GM19395 (cell line): ENCODE results near the gene GSTM4.
"Not testable (repeated sequence)": the region's sequence is repeated elsewhere in the genome, so short reads cannot be mapped to it uniquely, and the experiment has no call there.

Experiments used
- ATAC-seq: cut with Tn5 transposase; IDR thresholded peaks from one replicate; pipeline ENCODE4 v1.9.1; 2021; ENCODE audit warnings: mild to moderate bottlenecking, moderate library complexity; ENCODE audit not compliant: unreplicated experiment

The GSTM4 gene

GRCh38 chr1:109660691-109661026 lies 4.8 kb downstream of the GSTM4 start:
- ATAC-seq = not testable (repeated sequence)

DNA sequence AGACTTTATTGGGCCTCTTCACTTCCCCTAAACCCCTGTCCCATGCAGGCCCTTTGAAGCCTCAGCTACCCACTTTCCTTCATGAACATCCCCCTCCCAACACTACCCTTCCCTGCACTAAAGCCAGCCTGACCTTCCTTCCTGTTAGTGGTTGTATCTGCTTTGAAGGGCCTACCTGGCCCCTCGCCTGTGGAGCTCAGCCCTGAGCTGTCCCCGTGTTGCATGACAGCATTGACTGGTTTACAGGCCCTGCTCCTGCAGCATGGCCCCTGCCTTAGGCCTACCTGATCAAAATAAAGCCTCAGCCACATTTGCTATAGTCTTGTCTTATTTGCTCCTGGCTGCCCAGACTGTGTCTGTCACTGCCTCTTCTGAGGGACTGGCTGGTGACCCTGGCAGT lies 5.5 kb downstream of the GSTM4 start:
- ATAC-seq = no peak

DNA sequence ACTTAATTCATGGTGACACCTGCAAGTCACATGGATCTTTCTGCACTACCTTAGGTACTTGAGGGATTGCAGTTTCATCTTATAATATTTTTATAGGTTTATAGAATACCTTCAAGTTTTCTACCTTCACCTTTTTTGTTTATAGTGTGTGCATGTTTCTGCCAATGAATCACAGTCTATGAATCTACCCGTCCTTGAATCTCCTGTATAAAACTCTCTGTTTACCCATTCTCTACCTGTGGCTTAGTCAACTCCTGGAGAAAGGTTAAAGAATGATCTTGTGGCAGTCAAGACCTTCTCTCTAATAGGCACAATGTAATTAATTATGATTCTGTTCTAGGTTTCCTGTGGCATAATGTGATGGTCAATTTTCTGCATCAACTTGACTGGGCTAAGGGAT lies 8.8 kb downstream of the GSTM4 start:
- no peak for ATAC-seq

DNA sequence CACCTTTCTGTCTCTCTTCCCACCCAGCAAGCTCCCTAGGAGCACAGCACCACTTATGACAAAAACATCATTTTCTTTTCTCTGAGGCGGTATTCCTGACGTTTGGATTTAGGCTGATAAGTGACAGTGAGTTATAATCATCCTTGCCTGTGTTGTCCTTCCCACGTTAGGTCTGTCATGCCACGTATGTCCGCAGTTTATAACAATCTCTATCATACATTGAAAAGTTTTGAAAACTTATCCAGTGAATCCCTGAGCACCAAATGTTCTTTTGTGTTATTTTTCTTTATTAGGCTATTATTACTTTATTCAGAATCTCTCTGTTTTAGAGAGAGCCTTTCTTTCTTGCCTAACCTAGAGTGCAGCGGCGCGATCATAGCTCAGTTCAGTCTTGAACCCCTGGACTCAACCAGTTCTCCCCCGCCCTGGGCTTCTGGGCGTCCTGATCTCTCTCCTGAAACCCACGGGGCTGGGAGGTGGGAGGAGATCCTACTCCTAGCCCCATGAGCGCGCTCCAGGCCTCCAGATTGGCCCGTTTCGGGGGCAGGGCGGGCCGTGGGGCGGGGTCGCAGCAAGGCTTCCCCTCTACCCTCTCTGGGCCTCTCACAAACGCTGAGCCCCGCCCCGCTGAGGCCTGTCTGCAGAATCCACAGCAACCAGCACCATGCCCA lies 11.7 kb downstream of the GSTM4 start, which contains the start of gene GSTM2:
TSS of gene GSTM2 (plus strand) at position 606 of the 671 bp plus-strand sequence. CDS start at position 665, 59 bp downstream.
- ATAC-seq = peak; percentile 93

- peak; percentile 34 for ATAC-seq
Observed at GRCh38 chr1:109668123-109668775, 12.3 kb downstream of the GSTM4 start.

GRCh38 chr1:109669246-109669948 lies 13.5 kb downstream of the GSTM4 start:
- no peak for ATAC-seq

DNA sequence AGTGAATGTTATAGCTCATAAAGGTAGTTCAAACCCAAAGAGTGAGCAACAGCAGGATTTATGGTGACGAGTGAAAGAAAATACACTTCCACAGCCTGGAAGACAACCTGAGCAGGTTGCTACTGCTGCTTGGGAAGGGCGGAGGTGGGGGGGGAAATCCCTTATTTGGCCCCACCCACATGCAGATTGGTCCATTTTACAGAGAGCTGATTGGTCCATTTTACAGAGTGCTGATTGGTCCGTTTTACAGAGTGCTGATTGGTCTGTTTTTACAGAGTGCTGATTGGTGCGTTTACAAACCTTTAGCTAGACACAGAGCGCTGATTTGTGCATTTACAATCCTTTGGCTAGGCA lies 14.0 kb downstream of the GSTM4 start:
- not testable (repeated sequence) for ATAC-seq

DNA sequence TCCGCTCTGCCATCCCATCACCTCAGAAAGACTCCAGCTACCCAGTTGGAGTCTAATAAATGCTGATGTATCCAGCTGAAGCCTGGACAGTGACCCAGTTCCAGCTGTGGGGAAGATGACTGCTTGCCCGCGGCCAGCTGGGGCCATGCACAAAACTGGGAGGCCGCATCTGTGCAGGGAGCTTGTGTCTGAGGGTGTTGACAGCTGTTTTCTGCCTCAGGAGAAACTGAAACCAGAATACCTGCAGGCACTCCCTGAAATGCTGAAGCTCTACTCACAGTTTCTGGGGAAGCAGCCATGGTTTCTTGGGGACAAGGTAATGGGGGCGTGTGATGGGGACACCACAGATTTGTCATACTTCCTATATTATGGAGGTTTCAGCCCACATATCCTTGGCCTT lies 15.2 kb downstream of the GSTM4 start:
- ATAC-seq = no peak

GRCh38 chr1:109673861-109674260 lies 18.0 kb downstream of the GSTM4 start:
- ATAC-seq = not testable (repeated sequence)

- not testable (repeated sequence) for ATAC-seq
Observed at GRCh38 chr1:109676683-109677381, 20.9 kb downstream of the GSTM4 start.

GRCh38 chr1:109677459-109677858 lies 21.6 kb downstream of the GSTM4 start:
- no peak for ATAC-seq

- not testable (repeated sequence) for ATAC-seq
Observed at GRCh38 chr1:109678637-109679036, 22.7 kb downstream of the GSTM4 start.

- not testable (repeated sequence) for ATAC-seq
Observed at GRCh38 chr1:109684777-109685176, 28.9 kb downstream of the GSTM4 start.

DNA sequence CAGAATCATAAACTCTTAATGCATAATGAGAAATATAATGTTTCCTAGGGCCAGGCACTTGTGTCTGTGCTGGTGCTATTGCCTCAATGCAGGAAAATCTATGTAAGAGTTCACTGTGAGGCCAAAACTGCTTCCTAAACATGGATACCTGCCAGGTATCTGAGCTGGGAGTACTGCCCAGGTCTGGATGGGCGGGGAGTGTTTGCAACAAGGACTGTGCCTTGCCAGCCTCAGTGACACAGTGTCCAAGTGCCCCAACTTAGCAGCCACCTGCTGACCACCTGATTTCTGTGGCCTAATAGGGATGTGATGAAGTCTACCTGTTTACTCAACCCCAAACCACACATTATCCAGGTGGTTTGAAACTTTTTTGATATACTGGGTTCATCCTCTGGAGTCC lies 29.5 kb downstream of the GSTM4 start:
- not testable (repeated sequence) for ATAC-seq

GRCh38 chr1:109685890-109686289 lies 30.0 kb downstream of the GSTM4 start:
- not testable (repeated sequence) for ATAC-seq

- not testable (repeated sequence) for ATAC-seq
Observed at GRCh38 chr1:109687109-109687508, 31.2 kb downstream of the GSTM4 start.

- peak; percentile 94 for ATAC-seq
Observed at GRCh38 chr1:109687641-109688499, 32.0 kb downstream of the GSTM4 start, which contains the start of gene GSTM1. GSTM1 (plus strand) TSS chr1:109687817; CDS start chr1:109687874, 57 bp downstream.

- no peak for ATAC-seq
Observed at GRCh38 chr1:109689844-109690405, 34.0 kb downstream of the GSTM4 start.

DNA sequence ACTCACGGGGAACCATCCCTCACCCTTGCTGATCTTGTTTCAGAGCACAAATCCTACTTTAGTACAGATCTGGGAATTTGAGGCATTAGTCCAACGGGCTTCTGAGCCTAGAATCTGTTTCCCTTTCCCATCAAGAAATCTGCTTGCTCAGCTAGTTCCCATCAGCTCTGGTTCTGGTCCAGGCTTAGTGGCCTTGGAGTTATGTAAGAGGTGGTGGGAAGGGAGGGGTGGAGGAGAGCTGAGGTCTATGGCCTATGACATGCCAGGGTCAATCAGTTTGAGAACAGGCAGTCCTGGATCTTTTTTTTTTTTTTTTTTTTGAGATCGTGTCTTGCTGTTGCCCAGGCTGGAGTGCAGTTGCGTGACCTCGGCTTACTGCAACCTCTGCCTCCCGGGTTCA lies 35.9 kb downstream of the GSTM4 start:
- ATAC-seq = no peak

DNA sequence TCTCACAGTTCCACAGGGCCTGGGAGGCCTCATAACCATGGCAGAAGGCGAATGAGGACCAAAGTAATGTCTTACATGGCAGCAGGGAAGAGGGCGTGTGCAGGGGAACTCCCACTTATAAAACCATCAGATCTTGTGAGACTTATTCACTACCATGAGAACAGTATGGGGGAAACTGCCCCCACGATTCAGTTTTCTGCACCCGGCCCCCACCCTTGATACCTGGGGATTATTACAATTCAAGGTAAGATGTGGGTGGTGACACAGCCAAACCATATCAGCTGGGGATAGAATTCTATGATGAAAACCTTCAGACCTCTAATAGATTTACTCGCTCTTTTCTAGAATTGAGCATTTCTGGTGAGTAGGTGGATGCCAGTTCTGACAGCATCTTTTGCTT lies 38.5 kb downstream of the GSTM4 start:
- ATAC-seq = not testable (repeated sequence)
